Measurements from ENCODE around the gene P2RY11.
A peak's percentile ranks its signal among the peaks of the same experiment; 100 is the strongest.

Gene P2RY11

DNA sequence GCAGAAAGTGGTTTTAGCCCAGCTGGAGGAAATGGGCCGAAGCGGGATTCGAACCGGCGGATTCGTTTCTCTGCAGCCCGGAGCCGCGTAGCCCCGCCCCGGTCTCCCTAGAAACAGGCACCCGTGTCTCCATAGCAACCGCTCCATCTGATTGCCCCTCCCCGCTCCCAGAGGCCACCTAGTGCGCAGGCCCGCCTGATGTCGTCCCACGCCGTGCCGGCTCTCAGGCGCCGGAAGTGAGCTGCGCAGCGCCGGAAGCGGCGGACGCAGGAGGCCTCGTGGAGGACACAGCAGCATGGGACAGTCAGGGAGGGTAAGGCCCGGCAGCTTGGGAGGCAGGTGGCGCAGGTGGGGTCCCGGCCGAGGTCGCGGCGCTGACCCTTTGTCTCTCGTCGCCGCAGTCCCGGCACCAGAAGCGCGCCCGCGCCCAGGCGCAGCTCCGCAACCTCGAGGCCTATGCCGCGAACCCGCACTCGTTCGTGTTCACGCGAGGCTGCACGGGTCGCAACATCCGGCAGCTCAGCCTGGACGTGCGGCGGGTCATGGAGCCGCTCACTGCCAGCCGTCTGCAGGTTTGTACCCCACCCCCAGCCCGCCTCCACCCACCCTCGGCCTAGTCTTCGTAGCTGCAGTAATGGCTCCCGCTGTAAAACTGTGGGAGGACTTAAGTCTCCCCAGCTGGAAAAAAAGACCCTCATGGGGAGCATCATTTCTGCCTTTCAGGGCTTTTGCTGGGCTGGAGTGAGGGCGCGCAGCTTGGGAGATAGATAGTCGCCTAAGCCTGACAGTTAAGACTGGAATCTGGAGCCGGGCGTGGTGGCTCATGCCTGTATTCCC, 5.2 kb upstream of the P2RY11 start, which contains the start of gene PPAN:
PPAN (plus strand) TSS at position 263 of the 837 bp plus-strand sequence; CDS start at position 296, 33 bp downstream.
- Histone ChIP-seq H3K9ac (ENCODE audit: low read depth in 1 of 2, low read length in 2 of 2) (peak within 1 kb of the TSS; percentile 70 to 77), H3K27me3 (ENCODE audit: control insufficient read depth in 2 of 2, insufficient read depth in 2 of 2, low read length in 2 of 2) (no peaks in the 10 kb centered on the region), H3K36me3 (ENCODE audit: control insufficient read depth in 2 of 2, insufficient read depth in 2 of 2, low read length in 2 of 2) (peaks cover 30 to 35% of the 10 kb centered on the region in 2 donors), H3K4me3 (ENCODE audit: low read length in 2 of 2) (peak within 1 kb of the TSS; percentile 82 to 83), H3K9me3 (ENCODE audit: control insufficient read depth in 2 of 2, low read length in 2 of 2) (no peaks in the 10 kb centered on the region), H3K4me1 (ENCODE audit: control insufficient read depth in 2 of 2, insufficient read depth in 2 of 2, low read length in 2 of 2) (peaks cover 7 to 22% of the 10 kb centered on the region in 2 donors), H3K27ac (ENCODE audit: low read depth in 2 of 2, low read length in 2 of 2) (peak within 1 kb of the TSS; percentile 59 to 80)

DNA sequence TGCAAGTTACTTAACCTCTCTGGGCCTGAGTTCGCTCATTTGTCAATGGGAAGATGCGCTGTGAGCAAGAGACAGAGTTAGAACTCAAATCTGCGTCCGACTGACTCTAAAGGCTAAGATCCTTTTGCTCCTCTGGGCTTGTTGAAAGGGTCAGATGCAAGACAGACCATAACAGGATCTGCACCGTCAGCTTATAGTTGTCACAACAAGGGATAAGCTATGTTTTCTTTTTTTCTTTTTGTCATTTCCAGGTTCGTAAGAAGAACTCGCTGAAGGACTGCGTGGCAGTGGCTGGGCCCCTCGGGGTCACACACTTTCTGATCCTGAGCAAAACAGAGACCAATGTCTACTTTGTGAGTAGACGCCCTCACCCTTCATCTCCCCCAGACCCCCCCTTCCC, 4.2 kb upstream of the P2RY11 start:
- H3K27ac ChIP-seq (ENCODE audit: low read depth in 2 of 2, low read length in 2 of 2), result no peak overlapping the region

DNA sequence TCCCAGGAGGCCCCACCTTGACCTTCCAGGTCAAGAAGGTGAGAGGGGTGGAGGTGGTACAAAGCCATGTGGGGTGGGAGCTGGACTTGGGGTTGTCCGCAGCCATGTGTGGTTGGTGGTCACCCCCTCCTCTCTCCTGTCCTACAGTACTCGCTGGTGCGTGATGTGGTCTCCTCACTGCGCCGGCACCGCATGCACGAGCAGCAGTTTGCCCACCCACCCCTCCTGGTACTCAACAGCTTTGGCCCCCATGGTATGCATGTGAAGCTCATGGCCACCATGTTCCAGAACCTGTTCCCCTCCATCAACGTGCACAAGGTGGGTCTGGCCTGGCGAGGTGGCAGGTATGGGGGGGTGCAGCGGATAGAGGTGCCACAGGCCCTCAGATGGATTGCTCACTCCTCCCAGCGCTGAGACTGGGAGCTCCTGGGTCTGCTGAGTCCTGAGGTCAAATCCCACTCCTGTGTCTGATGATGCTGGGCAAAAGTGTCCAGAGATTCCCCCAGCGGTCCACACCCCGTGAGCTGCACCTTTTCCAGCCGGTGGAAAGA, 3.6 kb upstream of the P2RY11 start:
- Histone ChIP-seq H3K4me1 (ENCODE audit: control insufficient read depth in 2 of 2, insufficient read depth in 2 of 2, low read length in 2 of 2) (peaks cover 7 to 26% of the 10 kb centered on the region in 2 donors), H3K4me3 (ENCODE audit: low read length in 2 of 2) (no peak overlapping the region), H3K36me3 (ENCODE audit: control insufficient read depth in 2 of 2, insufficient read depth in 2 of 2, low read length in 2 of 2) (peaks cover 33 to 36% of the 10 kb centered on the region in 2 donors), H3K9ac (ENCODE audit: low read depth in 1 of 2, low read length in 2 of 2) (no peak overlapping the region), H3K27ac (ENCODE audit: low read depth in 2 of 2, low read length in 2 of 2) (no peak overlapping the region), H3K27me3 (ENCODE audit: control insufficient read depth in 2 of 2, insufficient read depth in 2 of 2, low read length in 2 of 2) (no peaks in the 10 kb centered on the region), H3K9me3 (ENCODE audit: control insufficient read depth in 2 of 2, low read length in 2 of 2) (no peaks in the 10 kb centered on the region)

More for the DNA sequence above, 4.2 kb upstream of the P2RY11 start:
- peaks cover 33 to 36% of the 10 kb centered on the region in 2 donors for H3K36me3 ChIP-seq (ENCODE audit: control insufficient read depth in 2 of 2, insufficient read depth in 2 of 2, low read length in 2 of 2)
- H3K4me3 ChIP-seq (ENCODE audit: low read length in 2 of 2), result peak overlapping the region; percentile 82 to 83
- no peaks in the 10 kb centered on the region for H3K27me3 ChIP-seq (ENCODE audit: control insufficient read depth in 2 of 2, insufficient read depth in 2 of 2, low read length in 2 of 2)
- no peaks in the 10 kb centered on the region for H3K9me3 ChIP-seq (ENCODE audit: control insufficient read depth in 2 of 2, low read length in 2 of 2)
- H3K4me1 ChIP-seq (ENCODE audit: control insufficient read depth in 2 of 2, insufficient read depth in 2 of 2, low read length in 2 of 2), result peaks cover 7 to 25% of the 10 kb centered on the region in 2 donors
- peak overlapping the region; percentile 70 to 77 for H3K9ac ChIP-seq (ENCODE audit: low read depth in 1 of 2, low read length in 2 of 2)

DNA sequence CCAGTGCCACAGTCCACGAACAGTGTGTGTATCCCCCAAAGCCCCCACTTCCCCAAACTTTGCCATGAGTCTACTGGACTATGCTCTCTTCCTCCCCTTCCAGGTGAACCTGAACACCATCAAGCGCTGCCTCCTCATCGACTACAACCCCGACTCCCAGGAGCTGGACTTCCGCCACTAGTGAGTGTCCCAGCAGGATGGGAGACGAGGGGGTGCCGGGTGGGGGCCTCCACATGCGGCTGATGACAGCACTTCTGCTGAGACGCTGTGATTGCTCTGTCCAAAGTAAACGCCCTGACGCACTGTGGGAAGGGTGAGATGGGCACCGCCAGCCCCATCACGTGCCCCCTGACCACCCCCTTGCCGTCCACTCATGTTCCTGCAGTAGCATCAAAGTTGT, 2.0 kb upstream of the P2RY11 start:
- Histone ChIP-seq H3K9ac (ENCODE audit: low read depth in 1 of 2, low read length in 2 of 2) (no peak overlapping the region), H3K27ac (ENCODE audit: low read depth in 2 of 2, low read length in 2 of 2) (no peak overlapping the region), H3K36me3 (ENCODE audit: control insufficient read depth in 2 of 2, insufficient read depth in 2 of 2, low read length in 2 of 2) (peaks cover 33 to 38% of the 10 kb centered on the region in 2 donors), H3K27me3 (ENCODE audit: control insufficient read depth in 2 of 2, insufficient read depth in 2 of 2, low read length in 2 of 2) (no peaks in the 10 kb centered on the region), H3K9me3 (ENCODE audit: control insufficient read depth in 2 of 2, low read length in 2 of 2) (no peaks in the 10 kb centered on the region), H3K4me1 (ENCODE audit: control insufficient read depth in 2 of 2, insufficient read depth in 2 of 2, low read length in 2 of 2) (peaks cover 9 to 28% of the 10 kb centered on the region in 2 donors), H3K4me3 (ENCODE audit: low read length in 2 of 2) (no peak overlapping the region)

DNA sequence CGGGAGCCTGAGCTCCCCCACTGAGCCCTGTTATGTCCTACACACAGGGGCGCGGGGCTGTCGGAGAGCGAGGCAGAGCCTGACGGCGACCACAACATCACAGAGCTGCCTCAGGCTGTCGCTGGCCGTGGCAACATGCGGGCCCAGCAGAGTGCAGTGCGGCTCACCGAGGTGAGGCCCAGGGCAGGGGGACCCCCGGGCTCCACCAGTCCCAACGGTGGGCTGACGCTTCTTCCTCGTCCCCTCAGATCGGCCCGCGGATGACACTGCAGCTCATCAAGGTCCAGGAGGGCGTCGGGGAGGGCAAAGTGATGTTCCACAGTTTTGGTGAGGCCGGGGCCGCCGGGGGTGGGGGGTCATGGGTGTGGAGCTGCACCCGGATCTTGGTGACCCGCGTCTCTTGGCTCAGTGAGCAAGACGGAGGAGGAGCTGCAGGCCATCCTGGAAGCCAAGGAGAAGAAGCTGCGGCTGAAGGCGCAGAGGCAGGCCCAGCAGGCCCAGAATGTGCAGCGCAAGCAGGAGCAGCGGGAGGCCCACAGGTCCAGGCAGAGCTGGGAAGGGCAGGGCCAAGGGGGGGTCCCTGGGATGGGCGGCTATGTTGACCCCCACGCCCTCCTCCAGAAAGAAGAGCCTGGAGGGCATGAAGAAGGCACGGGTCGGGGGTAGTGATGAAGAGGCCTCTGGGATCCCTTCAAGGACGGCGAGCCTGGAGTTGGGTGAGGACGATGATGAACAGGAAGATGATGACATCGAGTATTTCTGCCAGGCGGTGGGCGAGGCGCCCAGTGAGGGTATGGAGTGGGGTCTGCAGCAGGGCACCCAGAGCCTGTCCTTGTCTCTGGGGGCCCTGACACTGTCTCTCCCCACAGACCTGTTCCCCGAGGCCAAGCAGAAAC, 1.2 kb upstream of the P2RY11 start:
- peaks cover 9 to 24% of the 10 kb centered on the region in 2 donors for H3K4me1 ChIP-seq (ENCODE audit: control insufficient read depth in 2 of 2, insufficient read depth in 2 of 2, low read length in 2 of 2)
- H3K9me3 ChIP-seq (ENCODE audit: control insufficient read depth in 2 of 2, low read length in 2 of 2), result no peaks in the 10 kb centered on the region
- no peak overlapping the region for H3K4me3 ChIP-seq (ENCODE audit: low read length in 2 of 2)
- H3K9ac ChIP-seq (ENCODE audit: low read depth in 1 of 2, low read length in 2 of 2), result no peak overlapping the region
- no peak overlapping the region for H3K27ac ChIP-seq (ENCODE audit: low read depth in 2 of 2, low read length in 2 of 2)
- H3K36me3 ChIP-seq (ENCODE audit: control insufficient read depth in 2 of 2, insufficient read depth in 2 of 2, low read length in 2 of 2), result peaks cover 35 to 40% of the 10 kb centered on the region in 2 donors
- no peaks in the 10 kb centered on the region for H3K27me3 ChIP-seq (ENCODE audit: control insufficient read depth in 2 of 2, insufficient read depth in 2 of 2, low read length in 2 of 2)

DNA sequence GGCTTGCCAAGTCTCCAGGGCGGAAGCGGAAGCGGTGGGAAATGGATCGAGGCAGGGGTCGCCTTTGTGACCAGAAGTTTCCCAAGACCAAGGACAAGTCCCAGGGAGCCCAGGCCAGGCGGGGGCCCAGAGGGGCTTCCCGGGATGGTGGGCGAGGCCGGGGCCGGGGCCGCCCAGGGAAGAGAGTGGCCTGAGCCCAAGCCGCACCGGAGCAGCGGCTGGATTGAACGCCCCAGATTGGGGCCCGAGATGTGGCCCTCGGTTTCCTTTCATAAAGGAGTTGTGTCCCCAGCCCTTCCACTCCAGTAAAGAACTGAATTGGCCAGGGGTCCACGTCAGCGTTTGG, 548 bp upstream of the P2RY11 start:
- Histone ChIP-seq H3K36me3 (ENCODE audit: control insufficient read depth in 2 of 2, insufficient read depth in 2 of 2, low read length in 2 of 2) (peaks cover 41 to 45% of the 10 kb centered on the region in 2 donors), H3K9ac (ENCODE audit: low read depth in 1 of 2, low read length in 2 of 2) (no peak overlapping the region), H3K27ac (ENCODE audit: low read depth in 2 of 2, low read length in 2 of 2) (peak overlapping the region in 1 of 2 donors; percentile 63), H3K9me3 (ENCODE audit: control insufficient read depth in 2 of 2, low read length in 2 of 2) (no peaks in the 10 kb centered on the region), H3K4me1 (ENCODE audit: control insufficient read depth in 2 of 2, insufficient read depth in 2 of 2, low read length in 2 of 2) (peaks cover 9 to 20% of the 10 kb centered on the region in 2 donors), H3K4me3 (ENCODE audit: low read length in 2 of 2) (no peak overlapping the region), H3K27me3 (ENCODE audit: control insufficient read depth in 2 of 2, insufficient read depth in 2 of 2, low read length in 2 of 2) (no peaks in the 10 kb centered on the region)

DNA sequence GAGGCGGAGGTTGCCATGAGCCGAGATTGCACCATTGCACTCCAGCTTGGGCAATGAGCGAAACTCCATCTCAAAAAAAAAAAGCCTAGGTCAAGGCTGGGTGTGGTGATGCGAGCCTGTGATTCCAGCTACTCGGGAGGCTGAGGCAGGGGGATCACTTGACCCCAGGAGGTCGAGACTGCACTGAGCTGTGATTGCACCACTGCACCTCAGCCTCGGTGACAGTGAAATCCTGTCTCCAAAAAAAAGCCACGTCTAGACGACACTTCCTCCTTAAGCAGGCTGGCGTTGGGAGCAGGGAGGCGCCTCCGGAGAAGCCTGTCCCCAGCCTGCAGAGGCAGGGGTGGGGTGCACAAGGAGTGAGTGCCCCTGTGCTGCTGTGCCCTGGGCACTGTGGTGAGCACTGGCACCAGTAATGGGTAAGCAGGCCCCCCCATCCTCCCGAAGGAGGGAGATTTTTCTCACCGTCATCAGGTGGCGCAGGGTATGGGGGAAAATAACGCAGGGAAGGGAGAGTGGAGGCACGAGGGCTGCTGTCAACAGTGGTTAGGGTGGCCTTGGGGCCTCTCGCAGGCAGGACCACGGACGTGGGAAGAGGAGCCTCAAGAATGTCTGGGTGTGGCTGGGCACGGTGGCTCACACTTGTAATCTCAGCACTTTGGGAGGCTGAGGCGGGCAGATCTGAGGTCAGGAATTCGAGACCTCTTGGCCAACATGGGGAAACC, 706 bp downstream of the P2RY11 start:
- Histone ChIP-seq H3K4me1 (ENCODE audit: control insufficient read depth in 2 of 2, insufficient read depth in 2 of 2, low read length in 2 of 2) (peaks cover 3 to 14% of the 10 kb centered on the region in 2 donors), H3K4me3 (ENCODE audit: low read length in 2 of 2) (peak overlapping the region in 1 of 2 donors; percentile 26), H3K27ac (ENCODE audit: low read depth in 2 of 2, low read length in 2 of 2) (peak overlapping the region in 1 of 2 donors; percentile 63), H3K36me3 (ENCODE audit: control insufficient read depth in 2 of 2, insufficient read depth in 2 of 2, low read length in 2 of 2) (peaks cover 53 to 56% of the 10 kb centered on the region in 2 donors), H3K27me3 (ENCODE audit: control insufficient read depth in 2 of 2, insufficient read depth in 2 of 2, low read length in 2 of 2) (no peaks in the 10 kb centered on the region), H3K9ac (ENCODE audit: low read depth in 1 of 2, low read length in 2 of 2) (peak overlapping the region in 1 of 2 donors; percentile 13), H3K9me3 (ENCODE audit: control insufficient read depth in 2 of 2, low read length in 2 of 2) (no peaks in the 10 kb centered on the region)

DNA sequence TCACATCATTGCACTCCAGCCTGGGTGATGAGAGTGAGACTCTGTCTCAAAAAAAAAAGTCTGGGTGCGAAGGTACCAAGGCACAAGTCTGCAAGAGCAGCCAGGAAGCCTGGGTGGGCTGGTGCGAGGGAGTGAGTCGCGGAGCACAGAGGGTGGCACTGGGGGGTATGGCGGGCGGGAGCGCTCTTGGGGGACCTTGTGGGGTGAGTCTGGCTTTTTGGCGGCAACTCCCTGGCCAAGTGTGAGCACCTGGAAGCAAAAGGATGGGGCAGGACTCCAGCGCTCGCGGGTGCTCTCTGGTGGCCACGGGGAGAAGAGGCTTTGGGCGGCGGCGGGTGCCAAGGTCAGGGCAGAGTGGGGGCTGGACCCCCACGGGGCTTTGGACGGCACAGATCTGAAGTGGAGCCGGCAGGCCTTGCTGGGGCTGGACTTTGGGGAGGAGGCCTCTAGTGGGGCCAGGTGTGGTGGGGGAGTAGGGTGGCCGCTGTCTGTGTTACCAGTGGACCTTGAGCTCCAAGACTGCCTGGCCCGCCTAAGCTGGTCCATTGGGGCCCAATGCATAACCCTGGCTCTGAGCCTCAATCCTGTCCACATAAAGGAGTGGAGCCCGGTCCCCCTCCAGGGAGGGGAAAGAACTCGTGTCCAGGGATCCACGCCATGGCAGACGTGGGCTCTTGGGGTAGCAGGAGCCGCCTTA, 1.6 kb downstream of the P2RY11 start:
- no peaks in the 10 kb centered on the region for H3K9me3 ChIP-seq (ENCODE audit: control insufficient read depth in 2 of 2, low read length in 2 of 2)
- no peak overlapping the region for H3K27ac ChIP-seq (ENCODE audit: low read depth in 2 of 2, low read length in 2 of 2)
- peaks cover 53 to 57% of the 10 kb centered on the region in 2 donors for H3K36me3 ChIP-seq (ENCODE audit: control insufficient read depth in 2 of 2, insufficient read depth in 2 of 2, low read length in 2 of 2)
- H3K9ac ChIP-seq (ENCODE audit: low read depth in 1 of 2, low read length in 2 of 2), result no peak overlapping the region
- peaks cover 2 to 12% of the 10 kb centered on the region in 2 donors for H3K4me1 ChIP-seq (ENCODE audit: control insufficient read depth in 2 of 2, insufficient read depth in 2 of 2, low read length in 2 of 2)
- H3K4me3 ChIP-seq (ENCODE audit: low read length in 2 of 2), result no peak overlapping the region
- no peaks in the 10 kb centered on the region for H3K27me3 ChIP-seq (ENCODE audit: control insufficient read depth in 2 of 2, insufficient read depth in 2 of 2, low read length in 2 of 2)

DNA sequence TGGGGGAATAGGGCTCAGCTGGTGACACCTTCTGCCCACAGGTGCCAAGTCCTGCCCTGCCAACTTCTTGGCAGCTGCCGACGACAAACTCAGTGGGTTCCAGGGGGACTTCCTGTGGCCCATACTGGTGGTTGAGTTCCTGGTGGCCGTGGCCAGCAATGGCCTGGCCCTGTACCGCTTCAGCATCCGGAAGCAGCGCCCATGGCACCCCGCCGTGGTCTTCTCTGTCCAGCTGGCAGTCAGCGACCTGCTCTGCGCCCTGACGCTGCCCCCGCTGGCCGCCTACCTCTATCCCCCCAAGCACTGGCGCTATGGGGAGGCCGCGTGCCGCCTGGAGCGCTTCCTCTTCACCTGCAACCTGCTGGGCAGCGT, 2.1 kb downstream of the P2RY11 start:
- H3K36me3 ChIP-seq (ENCODE audit: control insufficient read depth in 2 of 2, insufficient read depth in 2 of 2, low read length in 2 of 2), result peaks cover 49 to 52% of the 10 kb centered on the region in 2 donors
- no peak overlapping the region for H3K9ac ChIP-seq (ENCODE audit: low read depth in 1 of 2, low read length in 2 of 2)
- no peak overlapping the region for H3K4me3 ChIP-seq (ENCODE audit: low read length in 2 of 2)
- no peaks in the 10 kb centered on the region for H3K9me3 ChIP-seq (ENCODE audit: control insufficient read depth in 2 of 2, low read length in 2 of 2)
- H3K27ac ChIP-seq (ENCODE audit: low read depth in 2 of 2, low read length in 2 of 2), result no peak overlapping the region
- no peaks in the 10 kb centered on the region for H3K27me3 ChIP-seq (ENCODE audit: control insufficient read depth in 2 of 2, insufficient read depth in 2 of 2, low read length in 2 of 2)
- H3K4me1 ChIP-seq (ENCODE audit: control insufficient read depth in 2 of 2, insufficient read depth in 2 of 2, low read length in 2 of 2), result peaks cover 3 to 12% of the 10 kb centered on the region in 2 donors
